HUDEP-2 (cell line): ENCODE results near the gene CD164L2.

Source experiments
- DNase-seq, 76 experiments: peaks; one replicate each; lab custom pipeline; 2025; ENCODE audit not compliant: unreplicated experiment in 76 of 76; lab: John Stamatoyannopoulos, UW

The CD164L2 gene

GRCh38 chr1:27350663-27351540, 32.2 kb downstream of the CD164L2 start:
- DNase-seq, result no peak

- no peak for DNase-seq
Observed at GRCh38 chr1:27349784-27350662, 33.1 kb downstream of the CD164L2 start.

GRCh38 chr1:27348861-27349783, 34.0 kb downstream of the CD164L2 start:
- DNase-seq, result no peak

- DNase-seq, result peak in 1 of 76 experiments; percentile 5
Observed at GRCh38 chr1:27346991-27347624, 36.0 kb downstream of the CD164L2 start.

GRCh38 chr1:27346357-27346756, 36.8 kb downstream of the CD164L2 start:
- DNase-seq, result no peak

GRCh38 chr1:27345272-27345671, 37.9 kb downstream of the CD164L2 start:
- DNase-seq, result no peak

GRCh38 chr1:27343639-27344025, 39.5 kb downstream of the CD164L2 start:
- peak in 1 of 76 experiments; percentile 29 for DNase-seq

GRCh38 chr1:27342778-27343638, 40.1 kb downstream of the CD164L2 start:
- peak in 39 of 76 experiments; percentile 10 to 74 (median 41) for DNase-seq

- peak in 1 of 76 experiments; percentile 10 for DNase-seq
Observed at GRCh38 chr1:27342391-27342777, 40.7 kb downstream of the CD164L2 start.

GRCh38 chr1:27341525-27342252, 41.4 kb downstream of the CD164L2 start, which contains the start of gene SYTL1:
SYTL1 (plus strand) TSS chr1:27342022; CDS start chr1:27345335, 3,313 bp downstream.
- peak in 52 of 76 experiments; percentile 12 to 79 (median 39) for DNase-seq

- no peak for DNase-seq
Observed at GRCh38 chr1:27339213-27339612, 43.9 kb downstream of the CD164L2 start.

- no peak for DNase-seq
Observed at GRCh38 chr1:27338751-27339150, 44.4 kb downstream of the CD164L2 start.

GRCh38 chr1:27336756-27337155, 46.4 kb downstream of the CD164L2 start:
- DNase-seq, result no peak

GRCh38 chr1:27335506-27336422, 47.4 kb downstream of the CD164L2 start:
- no peak for DNase-seq

- no peak for DNase-seq
Observed at GRCh38 chr1:27333717-27334279, 49.3 kb downstream of the CD164L2 start.

- peak in 30 of 76 experiments; percentile 4 to 48 (median 22) for DNase-seq
Observed at GRCh38 chr1:27332536-27333281, 50.4 kb downstream of the CD164L2 start.
